Stimulated activated CD8-positive, alpha-beta memory T cell treated with anti-CD3 and anti-CD28 coated beads, Interleukin-7, amount 100 ng/mL, for 1 hour (primary cell): Measurements from ENCODE around the gene CHI3L1.

ENCODE experiments used
- DNase-seq, 2 donors: peaks; one replicate each; pipeline ENCODE4 v3.0.0-alpha.2; 2020; ENCODE audit warnings: low read depth in 2 of 2

The CHI3L1 gene

DNA sequence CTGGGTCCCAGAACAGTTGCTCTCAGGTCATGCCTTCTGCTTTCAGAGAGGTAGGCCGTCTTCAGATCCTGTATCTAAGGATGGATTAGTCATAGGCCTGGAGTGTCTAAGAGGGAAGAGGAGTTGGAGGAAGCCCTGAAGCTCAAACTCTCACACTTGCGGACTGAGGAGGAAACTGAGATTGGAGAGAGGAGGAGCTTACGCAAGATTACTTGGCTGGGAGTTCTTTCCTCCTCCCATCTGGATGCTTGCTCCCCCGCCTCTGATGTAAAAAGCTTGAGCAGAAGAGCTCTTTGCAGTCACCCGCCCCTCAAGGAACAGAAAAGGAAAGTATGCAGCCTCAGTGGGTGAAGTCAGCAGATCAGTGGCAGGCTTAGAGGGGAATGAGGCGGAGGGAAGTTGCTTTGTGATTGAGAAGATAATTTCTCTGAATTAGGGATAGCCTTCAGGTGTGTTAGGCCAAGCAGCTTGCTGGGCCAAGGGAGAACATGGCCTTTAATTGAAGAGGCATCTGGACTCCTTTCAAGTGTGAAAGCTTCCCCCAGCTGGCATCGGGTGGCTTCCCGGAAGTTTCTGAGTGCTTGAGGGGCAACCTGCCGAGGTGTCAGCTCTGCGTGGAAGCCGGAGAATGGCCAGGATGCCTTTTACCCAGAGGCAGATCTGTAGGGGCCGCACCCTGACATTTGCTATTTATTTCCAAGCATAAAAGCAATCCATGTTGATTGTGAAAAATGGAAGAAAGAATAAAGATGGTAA is 52.4 kb downstream of the CHI3L1 start:
- no peak for DNase-seq

DNA sequence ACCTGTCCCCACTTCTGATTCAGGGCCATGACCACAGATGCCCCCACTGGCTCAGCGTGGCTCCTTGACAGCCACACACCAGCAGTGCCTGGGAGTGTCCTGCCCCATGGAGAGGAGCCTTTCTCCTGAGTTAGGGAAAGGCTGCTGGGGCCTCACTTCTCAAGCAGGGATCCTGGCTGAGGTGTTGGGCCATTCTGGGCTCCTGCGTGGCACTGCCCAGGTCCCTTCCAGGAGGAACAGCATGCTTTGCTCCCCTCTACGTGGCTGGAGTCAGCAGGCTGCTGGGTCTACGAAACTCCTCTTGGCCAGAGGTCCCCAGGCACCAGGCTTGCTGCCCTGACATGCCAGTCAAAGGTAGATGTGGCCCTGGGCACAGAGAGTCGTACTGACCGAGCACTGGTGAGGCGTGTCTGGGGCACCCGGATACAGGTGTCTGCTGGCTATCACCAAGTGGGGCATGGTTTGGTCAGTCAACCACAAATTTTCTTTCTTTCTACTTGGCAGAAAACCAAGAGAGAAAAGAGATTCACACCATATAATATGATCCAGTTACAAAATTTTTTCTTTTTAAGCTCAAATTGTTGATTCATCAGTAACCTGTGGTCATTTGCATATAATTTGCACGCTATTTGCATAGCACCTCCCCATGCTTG is 54.8 kb downstream of the CHI3L1 start:
- no peak for DNase-seq

DNA sequence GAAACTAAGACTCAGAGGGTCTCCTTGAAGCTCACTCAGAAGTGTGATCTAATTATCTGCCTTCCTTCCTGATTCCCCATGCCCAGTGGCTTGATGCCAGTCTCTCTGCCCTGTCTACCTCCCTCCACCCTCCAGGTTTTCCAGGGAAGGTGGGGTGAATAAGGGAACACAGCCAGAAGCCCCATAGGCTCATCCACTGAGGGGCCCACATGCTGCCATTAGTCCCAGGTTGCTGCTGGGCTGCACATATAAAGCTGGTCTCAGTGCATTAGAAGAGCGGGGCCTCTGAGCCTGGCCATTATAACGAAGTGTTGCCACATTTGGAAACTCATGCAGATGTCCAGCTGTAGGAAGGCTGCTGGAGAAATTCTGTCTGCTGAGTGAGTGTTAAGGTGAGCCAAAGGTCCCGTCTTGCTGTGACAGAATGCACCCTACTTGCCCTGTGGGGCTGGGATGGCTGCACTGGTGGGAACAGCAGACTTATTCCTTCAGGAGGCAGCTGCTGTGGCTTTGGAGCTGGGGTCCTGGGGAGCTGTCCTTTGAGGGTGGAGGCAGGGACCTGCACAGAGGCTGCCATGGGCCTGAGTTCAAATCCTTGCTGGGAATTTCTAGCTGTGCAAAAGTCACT is 56.0 kb downstream of the CHI3L1 start:
- no peak for DNase-seq

DNA sequence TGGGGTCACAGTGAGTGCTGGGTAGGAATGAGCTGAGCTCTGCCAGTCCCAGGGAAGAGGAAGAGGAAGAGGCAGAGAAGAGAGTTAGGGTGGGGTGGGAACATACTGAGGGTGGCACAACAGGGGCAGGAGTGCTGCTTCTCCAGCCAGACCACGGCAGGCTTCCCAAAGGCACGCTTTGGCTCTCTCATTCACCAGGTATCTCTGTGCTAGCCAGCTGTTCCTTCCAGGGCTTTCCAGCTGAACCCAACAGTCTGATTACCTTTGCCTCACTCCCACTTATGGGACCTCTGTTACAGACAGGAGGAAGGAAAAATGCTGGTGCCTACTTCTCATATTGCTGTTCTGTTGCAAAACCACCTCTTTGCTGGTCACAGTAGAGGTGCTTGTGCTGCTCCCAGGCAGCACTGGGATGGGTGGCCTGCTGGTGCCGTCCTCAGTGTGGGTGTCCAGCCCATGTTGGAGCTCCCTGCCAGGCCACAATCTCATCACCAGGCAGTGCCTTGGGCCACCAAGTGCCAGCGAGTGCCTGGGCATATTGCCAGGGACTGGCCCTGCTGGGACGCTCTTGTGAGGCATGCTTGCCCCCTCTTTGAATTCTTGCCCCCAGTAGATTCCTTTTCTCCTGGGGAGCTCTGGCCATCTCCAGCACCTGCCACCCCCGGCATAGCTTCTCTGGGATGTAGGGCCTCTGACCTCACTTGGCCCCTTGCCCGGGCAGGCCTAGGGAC is 56.8 kb downstream of the CHI3L1 start:
- no peak for DNase-seq
